Ishikawa (cell line): Measurements from ENCODE around the gene RBM38.

Experiments used
- CEBPB ChIP-seq: IDR thresholded peaks from 2 replicates; pipeline ENCODE4 v1.6.1; 2012
- CREB1 ChIP-seq: IDR thresholded peaks from 2 replicates; pipeline ENCODE4 v1.6.1; 2012; ENCODE audit warnings: low read depth
- EGR1 ChIP-seq: IDR thresholded peaks from 2 replicates; pipeline ENCODE4 v1.6.1; 2012
- EP300 ChIP-seq: IDR thresholded peaks from 2 replicates; pipeline ENCODE4 v1.6.1; 2012; ENCODE audit warnings: borderline replicate concordance
- FOXM1 ChIP-seq: IDR thresholded peaks from 2 replicates; pipeline ENCODE4 v1.6.1; 2012; ENCODE audit warnings: low read depth, borderline replicate concordance
- MAX ChIP-seq: IDR thresholded peaks from 2 replicates; pipeline ENCODE4 v1.6.1; 2012
- NFIC ChIP-seq: IDR thresholded peaks from 2 replicates; pipeline ENCODE4 v1.6.1; 2012
- RAD21 ChIP-seq: IDR thresholded peaks from 2 replicates; pipeline ENCODE4 v1.6.1; 2012; ENCODE audit warnings: low read depth
- REST ChIP-seq: IDR thresholded peaks from 2 replicates; pipeline ENCODE4 v1.6.1; 2012; ENCODE audit warnings: low read depth, mild to moderate bottlenecking
- TAF1 ChIP-seq: IDR thresholded peaks from 2 replicates; pipeline ENCODE4 v1.6.1; 2012; ENCODE audit warnings: low read depth, mild to moderate bottlenecking
- TCF12 ChIP-seq: IDR thresholded peaks from 2 replicates; pipeline ENCODE4 v1.6.1; 2012; ENCODE audit warnings: low read depth
- TEAD4 ChIP-seq: IDR thresholded peaks from 2 replicates; pipeline ENCODE4 v1.6.1; 2012
- USF1 ChIP-seq: IDR thresholded peaks from 2 replicates; pipeline ENCODE4 v1.6.1; 2012
- YY1 ChIP-seq: IDR thresholded peaks from 2 replicates; pipeline ENCODE4 v1.6.1; 2012; ENCODE audit warnings: low read depth
- ZBTB7A ChIP-seq: IDR thresholded peaks from 2 replicates; pipeline ENCODE4 v1.6.1; 2012; ENCODE audit warnings: low read depth

RBM38 gene

GRCh38 chr20:57400231-57400701, 9.1 kb downstream of the RBM38 start:
- TF ChIP-seq RAD21: no peak
- no peak for TF ChIP-seq FOXM1
- TF ChIP-seq REST: no peak
- no peak for TF ChIP-seq TEAD4
- TF ChIP-seq TCF12: no peak
- no peak for TF ChIP-seq EP300
- TF ChIP-seq CREB1: no peak

- TF ChIP-seq CEBPB (no peak), TEAD4 (no peak), MAX (no peak), YY1 (no peak), FOXM1 (no peak)
Observed at GRCh38 chr20:57400821-57401564, 9.8 kb downstream of the RBM38 start.

GRCh38 chr20:57401565-57401918, 10.3 kb downstream of the RBM38 start:
- TF ChIP-seq TEAD4: no peak
- TF ChIP-seq TCF12: no peak

- TF ChIP-seq TAF1 (no peak), ZBTB7A (no peak), MAX (no peak), YY1 (no peak), RAD21 (no peak), FOXM1 (no peak), TCF12 (no peak), NFIC (no peak), TEAD4 (no peak)
Observed at GRCh38 chr20:57402206-57403125, 11.3 kb downstream of the RBM38 start.

- TF ChIP-seq TEAD4 (no peak), EP300 (no peak), ZBTB7A (no peak)
Observed at GRCh38 chr20:57403216-57403615, 12.0 kb downstream of the RBM38 start.

GRCh38 chr20:57404006-57404405, 12.8 kb downstream of the RBM38 start:
- TF ChIP-seq MAX (no peak), CEBPB (no peak)

- no peak for TF ChIP-seq FOXM1
- TF ChIP-seq YY1: no peak
- TF ChIP-seq CEBPB: no peak
- TF ChIP-seq EGR1: no peak
- no peak for TF ChIP-seq TCF12
- TF ChIP-seq REST: no peak
- no peak for TF ChIP-seq RAD21
- no peak for TF ChIP-seq USF1
- TF ChIP-seq TEAD4: no peak
- TF ChIP-seq ZBTB7A: no peak
- TF ChIP-seq EP300: no peak
- TF ChIP-seq CREB1: no peak
- no peak for TF ChIP-seq TAF1
- no peak for TF ChIP-seq NFIC
- no peak for TF ChIP-seq MAX
Observed at GRCh38 chr20:57404419-57405072, 13.3 kb downstream of the RBM38 start.
